ENCODE data around the gene CFAP251.
"Not testable (repeated sequence)": the region's sequence is repeated elsewhere in the genome, so short reads cannot be mapped to it uniquely, and the experiment has no call there.

The CFAP251 gene

DNA sequence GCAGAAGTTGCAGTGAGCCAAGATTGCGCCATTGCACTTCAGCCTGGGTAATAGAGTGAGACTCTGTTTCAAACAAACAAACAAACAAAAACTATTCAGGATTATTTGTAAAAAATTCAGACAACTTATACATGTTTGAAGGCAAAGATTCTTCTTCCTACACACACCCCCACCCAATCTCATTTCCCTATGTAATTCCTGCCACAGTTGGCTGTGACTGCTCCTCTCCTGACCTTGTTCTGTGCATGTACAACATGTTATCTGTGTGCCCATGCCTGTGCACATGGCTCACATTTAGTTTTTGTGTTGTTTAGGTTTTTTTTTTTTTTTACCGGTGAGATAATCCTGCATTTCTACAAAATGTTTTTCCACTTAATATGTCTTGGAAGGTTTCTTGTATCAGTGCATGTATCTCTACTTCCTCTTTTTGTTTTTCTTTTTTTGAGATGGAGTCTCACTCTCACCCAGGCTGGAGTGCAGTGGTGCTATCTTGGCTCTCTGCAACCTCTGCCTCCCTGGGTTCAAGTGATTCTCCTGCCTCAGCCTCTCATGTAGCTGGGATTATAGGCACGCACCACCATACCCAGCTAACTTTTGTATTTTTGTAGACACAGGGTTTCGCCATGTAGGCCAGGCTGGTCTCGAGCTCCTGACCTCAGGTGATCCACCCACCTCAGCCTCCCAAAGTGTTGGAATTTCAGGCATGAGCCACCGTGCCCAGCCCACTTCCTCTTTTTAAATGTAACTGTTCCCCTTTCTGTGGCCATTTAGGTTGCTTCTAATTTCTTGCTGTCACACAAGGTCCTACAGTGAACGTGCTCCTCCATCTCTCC lies 8.7 kb downstream of the CFAP251 start:
- Mint-ChIP-seq H3K9me3 (no peaks in the 10 kb centered on the region), H3K27me3 (ENCODE audit: low read depth) (no peaks in the 10 kb centered on the region), H3K27ac (no peak overlapping the region), H3K36me3 (ENCODE audit: low read depth) (no peaks in the 10 kb centered on the region), H3K4me3 (no peak overlapping the region), H3K4me1 (ENCODE audit: low read depth) (peaks cover 2% of the 10 kb centered on the region)
- no peak for DNase-seq (ENCODE audit: low spot score)

DNA sequence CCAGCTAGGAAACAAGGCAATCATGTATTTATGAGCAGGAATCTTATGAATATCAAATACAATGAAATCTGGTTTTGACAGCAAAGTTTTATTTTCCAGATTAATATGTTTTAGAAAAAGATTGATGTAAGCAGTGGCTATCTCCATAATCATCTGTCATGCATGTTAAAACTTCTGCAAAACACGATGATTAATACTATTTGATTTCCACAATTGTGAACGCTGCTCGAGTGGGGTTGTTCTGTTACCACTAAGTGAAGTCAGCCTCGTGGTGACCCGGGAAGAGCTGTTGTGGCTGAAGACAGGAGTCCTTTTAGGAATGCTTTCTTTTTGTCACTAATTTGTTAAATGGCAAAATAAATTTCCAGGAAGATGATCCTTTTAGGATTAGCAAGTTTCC lies 9.4 kb downstream of the CFAP251 start:
- Mint-ChIP-seq H3K27ac (no peak overlapping the region), H3K9me3 (no peaks in the 10 kb centered on the region), H3K4me1 (ENCODE audit: low read depth) (peaks cover 2% of the 10 kb centered on the region), H3K36me3 (ENCODE audit: low read depth) (no peaks in the 10 kb centered on the region), H3K4me3 (no peak overlapping the region), H3K27me3 (ENCODE audit: low read depth) (no peaks in the 10 kb centered on the region)
- DNase-seq (ENCODE audit: low spot score), result no peak

DNA sequence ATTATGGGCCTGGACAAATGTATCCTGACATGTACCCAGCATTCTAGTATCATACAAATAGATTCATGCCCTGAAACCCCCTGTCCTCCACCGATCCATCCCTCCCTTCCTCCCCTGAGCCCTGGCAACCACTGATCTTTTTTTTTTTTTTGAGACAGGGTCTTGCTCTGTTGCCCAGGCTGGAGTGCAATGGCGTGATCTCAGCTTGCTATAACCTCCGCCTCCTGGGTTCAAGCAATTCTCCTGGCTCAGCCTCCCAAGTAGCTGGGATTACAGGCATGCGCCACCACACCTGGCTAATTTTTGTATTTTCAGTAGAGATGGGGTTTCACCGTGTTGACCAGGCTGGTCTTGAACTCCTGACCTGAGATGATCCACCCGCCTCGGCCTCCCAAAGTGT lies 11.2 kb downstream of the CFAP251 start:
- not testable (repeated sequence) for H3K4me3 Mint-ChIP-seq; H3K27ac Mint-ChIP-seq; H3K9me3 Mint-ChIP-seq; H3K36me3 Mint-ChIP-seq (ENCODE audit: low read depth); H3K27me3 Mint-ChIP-seq (ENCODE audit: low read depth); H3K4me1 Mint-ChIP-seq (ENCODE audit: low read depth); DNase-seq (ENCODE audit: low spot score)

DNA sequence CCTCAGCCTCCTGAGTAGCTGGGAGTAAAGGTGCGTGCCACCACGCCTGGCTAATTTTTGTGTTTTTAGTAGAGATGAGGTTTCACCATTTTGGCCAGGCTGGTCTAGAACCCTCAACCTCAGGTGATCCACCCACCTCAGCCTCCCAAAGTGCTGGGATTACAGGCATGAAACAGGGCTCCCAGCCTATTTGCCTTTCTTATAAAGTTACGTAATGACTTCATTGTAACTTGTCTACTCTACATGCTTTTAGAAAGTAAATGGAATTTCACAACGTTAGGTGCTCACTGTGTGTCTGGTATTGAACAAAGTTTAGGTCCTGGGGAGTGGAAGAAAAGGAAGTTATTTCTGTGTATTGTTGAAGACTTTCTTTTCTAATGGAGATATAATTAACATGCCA lies 12.5 kb downstream of the CFAP251 start:
- no peak overlapping the region for H3K27ac Mint-ChIP-seq
- H3K4me1 Mint-ChIP-seq (ENCODE audit: low read depth), result peaks cover 2% of the 10 kb centered on the region
- no peaks in the 10 kb centered on the region for H3K36me3 Mint-ChIP-seq (ENCODE audit: low read depth)
- H3K27me3 Mint-ChIP-seq (ENCODE audit: low read depth), result no peaks in the 10 kb centered on the region
- no peak overlapping the region for H3K4me3 Mint-ChIP-seq
- DNase-seq (ENCODE audit: low spot score), result no peak
- no peaks in the 10 kb centered on the region for H3K9me3 Mint-ChIP-seq

DNA sequence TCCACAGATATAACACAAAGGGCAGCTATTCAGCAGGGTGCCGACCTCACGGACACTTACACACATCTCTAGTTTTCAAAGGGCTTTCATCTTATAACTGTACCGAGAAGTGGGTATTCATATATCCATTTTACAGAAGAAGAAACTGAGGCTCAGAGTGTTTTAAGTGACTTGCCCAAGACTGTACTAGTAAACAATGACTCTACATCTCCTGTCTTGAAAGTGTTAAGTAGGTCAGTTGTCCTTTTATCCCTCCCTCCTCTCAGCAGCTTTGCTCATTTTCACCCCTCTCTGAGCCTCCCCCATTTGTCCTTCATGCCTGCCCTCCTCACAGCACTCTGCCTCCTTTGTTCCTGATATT lies 13.8 kb downstream of the CFAP251 start:
- peaks cover 3% of the 10 kb centered on the region for H3K36me3 Mint-ChIP-seq (ENCODE audit: low read depth)
- H3K4me3 Mint-ChIP-seq, result no peak overlapping the region
- peaks cover 2% of the 10 kb centered on the region for H3K4me1 Mint-ChIP-seq (ENCODE audit: low read depth)

DNA sequence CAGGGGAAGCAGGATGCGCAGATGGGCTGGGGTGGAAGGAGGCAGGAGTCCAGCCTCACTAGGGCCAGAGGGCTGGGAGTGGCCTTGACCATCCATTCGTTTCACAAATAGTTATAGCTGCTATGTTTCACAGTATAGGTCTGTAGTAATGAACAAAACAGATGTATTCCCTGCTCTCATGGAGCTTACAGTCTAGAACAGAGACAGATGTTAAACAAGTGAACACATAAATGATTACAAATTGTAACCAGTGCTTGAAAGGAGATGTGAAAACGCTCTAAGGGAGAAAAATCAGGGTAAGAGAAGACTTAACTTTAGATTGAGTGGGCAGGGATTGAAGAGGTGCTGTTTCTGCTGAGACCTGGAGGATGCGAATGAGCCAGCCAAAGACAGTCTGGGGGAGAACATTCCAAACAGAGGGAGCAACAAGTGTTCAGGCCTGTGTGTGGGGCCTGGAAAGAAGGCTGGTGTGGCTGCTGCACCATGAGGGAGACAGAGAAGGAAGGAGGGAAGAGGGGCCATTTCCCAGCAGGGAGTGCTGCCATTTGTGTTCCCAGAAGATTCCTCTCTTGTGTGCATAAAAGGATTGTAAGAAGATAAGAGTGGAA lies 14.6 kb downstream of the CFAP251 start:
- Mint-ChIP-seq H3K4me1 (ENCODE audit: low read depth) (peaks cover 3% of the 10 kb centered on the region), H3K27me3 (ENCODE audit: low read depth) (no peaks in the 10 kb centered on the region), H3K36me3 (ENCODE audit: low read depth) (peaks cover 3% of the 10 kb centered on the region), H3K9me3 (no peaks in the 10 kb centered on the region), H3K27ac (no peak overlapping the region), H3K4me3 (no peak overlapping the region)
- DNase-seq (ENCODE audit: low spot score), result no peak

More for the DNA sequence above, 13.8 kb downstream of the CFAP251 start:
- H3K27me3 Mint-ChIP-seq (ENCODE audit: low read depth), result no peaks in the 10 kb centered on the region
- no peaks in the 10 kb centered on the region for H3K9me3 Mint-ChIP-seq
- DNase-seq (ENCODE audit: low spot score), result no peak
- H3K27ac Mint-ChIP-seq, result no peak overlapping the region

DNA sequence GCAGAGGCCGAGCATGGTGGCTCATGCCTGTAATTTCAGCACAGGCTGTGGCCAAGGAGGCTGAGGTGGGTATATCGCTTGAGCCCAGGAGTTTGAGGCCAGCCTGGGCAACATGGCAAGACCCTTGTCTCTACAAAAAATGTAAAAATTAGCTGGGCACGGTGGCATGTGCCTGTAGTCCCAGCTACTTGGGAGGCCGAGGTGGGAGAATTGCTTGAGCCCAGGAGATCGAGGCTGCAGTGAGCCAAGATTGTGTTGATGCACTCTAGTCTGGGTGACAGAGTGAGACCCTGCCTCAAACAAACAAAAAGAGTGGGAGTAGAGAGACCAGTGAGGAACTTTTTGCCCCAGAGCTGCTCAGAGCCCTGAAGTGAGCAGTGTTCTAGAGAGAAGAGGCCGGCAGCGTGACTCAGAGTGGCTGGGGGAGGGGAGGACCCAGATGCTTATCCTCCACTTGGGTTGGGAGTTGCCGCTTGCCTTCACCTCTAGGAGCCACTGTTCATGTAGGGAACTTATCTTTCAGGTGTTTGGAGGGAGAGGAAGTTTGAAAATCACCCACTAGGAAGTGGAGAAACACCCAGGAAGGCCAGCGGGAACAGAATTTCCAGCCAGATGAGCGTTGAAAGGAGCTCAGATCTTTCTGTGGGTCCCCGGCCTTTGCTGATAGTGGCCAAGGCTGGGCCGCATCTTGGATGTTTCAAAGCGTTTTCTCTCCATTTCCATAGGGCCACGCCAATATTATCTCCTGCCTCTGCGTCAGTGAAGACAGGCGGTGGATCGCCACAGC lies 15.3 kb downstream of the CFAP251 start:
- Mint-ChIP-seq H3K9me3 (no peaks in the 10 kb centered on the region), H3K4me1 (ENCODE audit: low read depth) (peaks cover 3% of the 10 kb centered on the region), H3K27me3 (ENCODE audit: low read depth) (no peaks in the 10 kb centered on the region), H3K4me3 (no peak overlapping the region), H3K36me3 (ENCODE audit: low read depth) (peaks cover 3% of the 10 kb centered on the region), H3K27ac (no peak overlapping the region)
- no peak for DNase-seq (ENCODE audit: low spot score)

DNA sequence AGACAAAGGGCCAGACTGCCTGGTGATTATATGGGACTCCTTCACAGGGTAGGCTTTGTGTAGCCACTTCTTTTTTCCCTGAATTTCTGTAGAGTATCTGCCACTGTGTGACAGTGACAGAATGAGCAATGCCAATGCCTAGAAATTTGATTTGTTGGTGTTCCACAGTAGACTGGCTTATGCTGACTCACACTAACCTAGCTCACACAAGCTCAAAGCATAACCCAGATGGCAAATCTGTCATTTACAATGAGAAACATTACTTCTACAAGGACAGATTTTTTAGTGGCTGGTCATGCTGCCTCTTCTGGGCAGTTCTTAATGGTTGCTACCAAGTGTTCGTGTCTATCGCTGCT lies 15.9 kb downstream of the CFAP251 start:
- H3K9me3 Mint-ChIP-seq, result no peaks in the 10 kb centered on the region
- H3K27me3 Mint-ChIP-seq (ENCODE audit: low read depth), result no peaks in the 10 kb centered on the region
- DNase-seq (ENCODE audit: low spot score), result no peak
- H3K4me1 Mint-ChIP-seq (ENCODE audit: low read depth), result peaks cover 6% of the 10 kb centered on the region
- H3K36me3 Mint-ChIP-seq (ENCODE audit: low read depth), result peaks cover 3% of the 10 kb centered on the region
- H3K27ac Mint-ChIP-seq, result no peak overlapping the region
- H3K4me3 Mint-ChIP-seq, result no peak overlapping the region

DNA sequence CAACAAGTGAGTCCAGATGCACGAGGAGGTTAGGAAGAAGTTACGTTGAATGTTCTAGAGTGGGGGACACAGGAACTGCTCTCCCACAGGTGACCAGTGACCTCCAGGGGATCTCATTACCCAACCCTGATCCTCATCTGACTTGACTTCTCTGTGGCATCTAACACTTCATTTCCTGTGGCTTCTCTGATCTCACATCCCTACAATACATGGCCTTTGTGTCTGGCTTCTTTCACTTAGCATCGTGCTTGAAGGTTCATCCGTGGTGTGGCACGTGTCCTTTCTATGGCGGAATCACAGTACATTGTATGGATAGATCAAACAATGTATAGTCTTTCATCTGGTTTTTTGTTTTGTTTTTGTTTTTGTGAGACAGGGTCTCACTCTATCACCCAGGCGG lies 19.3 kb downstream of the CFAP251 start:
- Mint-ChIP-seq H3K36me3 (ENCODE audit: low read depth) (peaks cover 3% of the 10 kb centered on the region), H3K4me1 (ENCODE audit: low read depth) (peaks cover 7% of the 10 kb centered on the region), H3K27me3 (ENCODE audit: low read depth) (no peaks in the 10 kb centered on the region), H3K4me3 (no peak overlapping the region), H3K9me3 (no peaks in the 10 kb centered on the region), H3K27ac (no peak overlapping the region)
- DNase-seq (ENCODE audit: low spot score), result no peak

DNA sequence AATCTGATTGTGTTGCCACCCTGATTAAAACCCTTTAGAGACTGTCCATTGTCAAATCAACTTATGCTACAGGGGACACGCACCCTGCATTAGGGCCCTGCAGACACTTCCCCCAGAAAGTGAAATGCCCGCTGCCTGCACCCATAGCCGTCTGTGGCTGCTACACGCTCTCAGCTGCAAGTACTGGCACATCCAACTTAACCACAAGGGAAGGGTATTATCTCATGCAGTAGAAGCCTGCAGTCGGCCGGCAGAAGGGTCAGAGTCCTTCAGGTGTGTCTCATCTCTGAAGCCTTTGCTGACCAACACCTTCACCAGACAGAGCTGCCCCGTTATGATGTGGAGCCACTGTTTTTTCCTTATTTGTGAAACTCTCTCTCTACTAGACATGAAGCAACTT lies 20.8 kb downstream of the CFAP251 start:
- Mint-ChIP-seq H3K36me3 (ENCODE audit: low read depth) (peaks cover 3% of the 10 kb centered on the region), H3K27ac (no peak overlapping the region)

DNA sequence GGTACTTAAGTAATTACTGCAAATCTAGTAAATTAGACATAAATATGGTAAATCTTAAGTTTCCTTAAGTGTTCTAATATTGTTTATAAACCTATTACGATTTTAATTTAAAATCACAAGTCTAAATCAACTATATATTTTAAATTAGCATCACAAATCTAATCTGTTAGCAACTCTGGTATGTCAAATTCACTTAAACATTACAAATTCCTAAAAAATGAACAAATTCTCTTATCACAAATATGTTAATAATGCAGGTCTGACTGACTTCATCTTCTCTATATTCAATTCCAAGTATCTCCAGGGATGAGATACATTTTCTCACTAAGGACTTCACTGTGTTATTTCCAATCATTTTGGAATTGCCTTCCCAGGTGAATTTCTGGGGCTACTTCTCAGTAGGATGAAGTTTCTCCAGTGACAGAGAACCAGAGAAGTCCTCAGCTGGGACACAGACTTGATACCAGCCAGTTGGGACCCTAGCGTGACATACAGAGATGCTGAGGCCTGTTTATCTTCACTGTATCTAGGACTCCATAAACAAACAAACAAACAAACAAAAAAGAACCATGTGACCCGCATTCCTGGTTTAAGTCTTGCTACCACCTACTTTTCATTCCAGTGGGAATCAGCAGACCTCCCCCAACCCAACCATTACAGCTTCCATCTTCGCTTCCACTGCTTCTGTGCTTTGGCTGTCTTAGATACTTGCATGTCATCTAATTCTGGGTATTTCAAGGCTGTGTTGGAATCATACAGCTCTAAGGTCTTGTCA lies 21.8 kb downstream of the CFAP251 start:
- no peaks in the 10 kb centered on the region for H3K9me3 Mint-ChIP-seq
- no peaks in the 10 kb centered on the region for H3K27me3 Mint-ChIP-seq (ENCODE audit: low read depth)
- H3K27ac Mint-ChIP-seq, result no peak overlapping the region
- peaks cover 3% of the 10 kb centered on the region for H3K36me3 Mint-ChIP-seq (ENCODE audit: low read depth)
- DNase-seq (ENCODE audit: low spot score), result no peak
- H3K4me3 Mint-ChIP-seq, result no peak overlapping the region
- peaks cover 7% of the 10 kb centered on the region for H3K4me1 Mint-ChIP-seq (ENCODE audit: low read depth)

More for the DNA sequence above, 20.8 kb downstream of the CFAP251 start:
- Mint-ChIP-seq H3K4me1 (ENCODE audit: low read depth) (peaks cover 7% of the 10 kb centered on the region), H3K9me3 (no peaks in the 10 kb centered on the region), H3K27me3 (ENCODE audit: low read depth) (no peaks in the 10 kb centered on the region), H3K4me3 (no peak overlapping the region)
- DNase-seq (ENCODE audit: low spot score), result no peak

DNA sequence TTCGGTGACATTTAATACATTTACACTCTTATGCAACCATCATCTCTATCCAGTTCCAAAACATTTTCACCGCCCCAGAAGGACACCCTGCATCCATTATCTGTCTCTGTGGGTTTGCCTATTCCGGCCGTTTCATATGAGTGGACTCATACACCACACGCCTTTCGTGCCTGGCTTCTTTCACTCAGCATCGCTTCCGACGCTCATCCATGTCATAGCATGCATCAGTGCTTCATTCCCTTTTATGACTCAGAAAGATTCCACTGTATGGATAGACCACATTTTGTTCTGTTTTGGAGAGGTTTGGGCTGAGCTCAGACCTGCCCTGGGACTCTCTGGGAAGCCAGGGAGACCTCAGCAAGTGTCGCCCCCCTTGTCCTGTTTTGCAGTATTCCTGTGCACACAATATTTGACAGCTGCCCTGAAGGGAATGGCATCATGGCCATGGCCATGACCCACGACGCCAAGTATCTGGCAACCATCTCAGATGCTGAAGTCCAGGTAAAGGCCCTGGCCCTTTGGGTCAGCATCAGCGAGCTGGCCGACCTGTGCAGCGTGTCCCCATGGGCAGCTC lies 23.8 kb downstream of the CFAP251 start:
- no peak for DNase-seq (ENCODE audit: low spot score)
- Mint-ChIP-seq H3K27me3 (ENCODE audit: low read depth) (no peaks in the 10 kb centered on the region), H3K36me3 (ENCODE audit: low read depth) (no peaks in the 10 kb centered on the region), H3K4me3 (no peak overlapping the region), H3K4me1 (ENCODE audit: low read depth) (peaks cover 7% of the 10 kb centered on the region), H3K27ac (no peak overlapping the region), H3K9me3 (no peaks in the 10 kb centered on the region)

DNA sequence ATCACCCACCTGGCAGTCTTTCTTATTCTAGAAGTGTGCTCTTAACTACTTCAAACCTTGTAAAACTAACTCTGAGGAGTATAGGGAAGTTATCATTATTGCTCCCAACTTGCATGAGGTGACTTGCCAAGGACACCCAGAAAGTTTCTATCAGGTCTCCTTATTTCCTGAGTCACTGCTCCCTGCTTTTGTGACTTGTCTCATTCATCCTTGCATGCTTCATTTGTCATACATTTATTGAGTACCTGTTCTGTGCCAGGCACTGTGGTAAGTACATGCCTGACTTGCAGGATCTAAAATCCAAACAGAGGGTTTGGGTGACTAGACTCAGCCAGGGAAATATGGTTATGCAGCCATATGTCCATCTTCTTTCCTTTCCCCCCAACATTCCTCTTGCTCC lies 25.5 kb downstream of the CFAP251 start:
- H3K27me3 Mint-ChIP-seq (ENCODE audit: low read depth), result peaks cover 1% of the 10 kb centered on the region
- H3K9me3 Mint-ChIP-seq, result no peaks in the 10 kb centered on the region
- no peak overlapping the region for H3K4me3 Mint-ChIP-seq
- no peak overlapping the region for H3K27ac Mint-ChIP-seq
- DNase-seq (ENCODE audit: low spot score), result no peak
- peaks cover 3% of the 10 kb centered on the region for H3K4me1 Mint-ChIP-seq (ENCODE audit: low read depth)
- no peaks in the 10 kb centered on the region for H3K36me3 Mint-ChIP-seq (ENCODE audit: low read depth)
